ENCODE measurements around the gene DHH. TPM values are rescaled to one million over a fixed set of nuclear protein-coding genes. Genes with fewer than 3 reads are reported as not detected.
"Not testable (repeated sequence)": the region's sequence is repeated elsewhere in the genome, so short reads cannot be mapped to it uniquely, and the experiment has no call there.

Gene DHH
- total RNA-seq, result 0.07 and 0.09 TPM in 2 replicates

- intact Hi-C loops (cut with micrococcal nuclease), result loop anchor here (5.0 kb wide), 1 partner anchor 112 kb away; no protein-coding TSS in a partner anchor
Observed at GRCh38 chr12:49094160-49094974, at the start of gene DHH. Gene DHH, minus strand, starts transcription at chr12:49094801. Its CDS starts 289 bp downstream, at chr12:49094512.

GRCh38 chr12:49144384-49144783, 49.8 kb upstream of the DHH start:
- intact Hi-C loops (cut with micrococcal nuclease), result no loop called here

- intact Hi-C loops (cut with micrococcal nuclease), result no loop called here
Observed at GRCh38 chr12:49138999-49139398, 44.4 kb upstream of the DHH start.

- intact Hi-C loops (cut with micrococcal nuclease), result no loop called here
Observed at GRCh38 chr12:49138587-49138986, 44.0 kb upstream of the DHH start.

- intact Hi-C loops (cut with micrococcal nuclease), result no loop called here
Observed at GRCh38 chr12:49137476-49137875, 42.9 kb upstream of the DHH start.

GRCh38 chr12:49136997-49137396, 42.4 kb upstream of the DHH start:
- intact Hi-C loops (cut with micrococcal nuclease), result not testable (repeated sequence)

- intact Hi-C loops (cut with micrococcal nuclease), result loop anchor here (5.0 kb wide), 1 partner anchor 609 kb away; the partner anchor contains the start of gene TMBIM6
Observed at GRCh38 chr12:49133590-49133989, 39.0 kb upstream of the DHH start.

GRCh38 chr12:49133014-49133413, 38.4 kb upstream of the DHH start:
- intact Hi-C loops (cut with micrococcal nuclease), result loop anchor here (5.0 kb wide), 1 partner anchor 609 kb away; the partner anchor contains the start of gene TMBIM6

GRCh38 chr12:49131894-49132461, 37.4 kb upstream of the DHH start:
- intact Hi-C loops (cut with micrococcal nuclease), result loop anchor here (1.0 to 5.0 kb wide), 4 partner anchors 71 to 610 kb away; partner anchors contain the start of genes KMT2D, TMBIM6 and TUBA1C

- intact Hi-C loops (cut with micrococcal nuclease), result loop anchor here (1.0 to 5.0 kb wide), 4 partner anchors 70 to 611 kb away; partner anchors contain the start of genes KMT2D, TMBIM6 and TUBA1C
Observed at GRCh38 chr12:49131051-49131893, 36.7 kb upstream of the DHH start, which contains the start of gene TUBA1B. Gene TUBA1B, minus strand, starts transcription at chr12:49131395. Its CDS starts 95 bp downstream, at chr12:49131300.

GRCh38 chr12:49130151-49131050, 35.8 kb upstream of the DHH start:
- intact Hi-C loops (cut with micrococcal nuclease), result loop anchor here (1.0 to 5.0 kb wide), 9 partner anchors 20 to 612 kb away; partner anchors contain the start of genes KMT2D, LMBR1L, PRKAG1 and TMBIM6

- intact Hi-C loops (cut with micrococcal nuclease), result loop anchor here (1.0 to 5.0 kb wide), 7 partner anchors 19 to 613 kb away; partner anchors contain the start of genes KMT2D, LMBR1L, PRKAG1 and TMBIM6
Observed at GRCh38 chr12:49129332-49130150, 34.9 kb upstream of the DHH start.

- intact Hi-C loops (cut with micrococcal nuclease), result not testable (repeated sequence)
Observed at GRCh38 chr12:49127971-49128370, 33.4 kb upstream of the DHH start.

- intact Hi-C loops (cut with micrococcal nuclease), result no loop called here
Observed at GRCh38 chr12:49126852-49127763, 32.5 kb upstream of the DHH start.

- intact Hi-C loops (cut with micrococcal nuclease), result no loop called here
Observed at GRCh38 chr12:49121047-49121696, 26.6 kb upstream of the DHH start.

GRCh38 chr12:49111206-49111605, 16.6 kb upstream of the DHH start:
- intact Hi-C loops (cut with micrococcal nuclease), result loop anchor here (2.0 kb wide), 1 partner anchor 22 kb away; no protein-coding TSS in a partner anchor

- intact Hi-C loops (cut with micrococcal nuclease), result loop anchor here (1.0 to 2.0 kb wide), 4 partner anchors 20 to 79 kb away; partner anchors contain the start of gene TUBA1A
Observed at GRCh38 chr12:49110464-49111155, 16.0 kb upstream of the DHH start, which contains the start of gene LMBR1L. Gene LMBR1L, minus strand, starts transcription at chr12:49110847. Its CDS starts 292 bp downstream, at chr12:49110555.

Measured in T-helper 2 cell treated with Interferon-gamma antibody and Interleukin-4, amounts not matched to agents 100 ng/mL and 5 ng/mL, for 36 hours (primary cell).